SK-N-SH (cell line): ENCODE data around the gene LSP1. TPM values are rescaled to one million over a fixed set of nuclear protein-coding genes. Genes with fewer than 3 reads are reported as not detected.
A peak's percentile ranks its signal among the peaks of the same experiment; 100 is the strongest.

Source experiments
- CTCF ChIA-PET: fragments of 300-600, 350-600 bp; formaldehyde crosslinking; extraction: SDS; loops from one replicate; lab custom pipeline; 2021; lab: Yijun Ruan, JAX
- POLR2A ChIA-PET: fragments of 350-600 bp; sonication (Branson Sonifier 250); formaldehyde crosslinking; extraction: SDS; loops from one replicate; lab custom pipeline; 2020; ENCODE audit warnings: antibody characterized with exemption, inconsistent platforms; lab: Yijun Ruan, JAX
- DNase-seq: peaks from one replicate; pipeline ENCODE4 v3.0.0; 2012
- H2AFZ ChIP-seq: fragments of 200-600 bp; sonication (generic); 2 replicates; pipeline ENCODE4 v1.8.1; 2016; ENCODE audit warnings: antibody characterized with exemption, mild to moderate bottlenecking, low read depth
- H3F3A ChIP-seq: fragments of 200-600 bp; sonication (generic); replicated peaks from 2 replicates; pipeline ENCODE3; 2016; ENCODE audit warnings: antibody characterized with exemption, mild to moderate bottlenecking; ENCODE audit not compliant: insufficient read depth
- H3K27ac ChIP-seq, 2 experiments: fragments of 200-500 bp in 1 of 2; fragments of 200-600 bp in 1 of 2; sonication (Bioruptor generic) in 1 of 2; sonication (generic), shearing (Covaris generic) in 1 of 2; 2 replicates each; pipeline versions ENCODE4 v1.5.1 to v1.6.1; 2014 to 2016; ENCODE audit warnings: low read depth in 2 of 2, inconsistent platforms in 1 of 2, low read length in 1 of 2, mild to moderate bottlenecking in 1 of 2, mixed read lengths in 1 of 2
- H3K27me3 ChIP-seq: fragments of 200-600 bp; sonication (generic), shearing (Covaris generic); 2 replicates; pipeline ENCODE4 v1.6.1; 2016; ENCODE audit warnings: mixed run types; ENCODE audit not compliant: insufficient read depth
- H3K36me3 ChIP-seq, 2 experiments: fragments of 200-500 bp in 1 of 2; fragments of 200-600 bp in 1 of 2; sonication (Bioruptor generic) in 1 of 2; sonication (generic) in 1 of 2; replicated peaks in 1 of 2; 2 replicates each; pipeline versions ENCODE3 to v1.5.1; 2014 to 2016; ENCODE audit warnings: low read length in 1 of 2, mild to moderate bottlenecking in 1 of 2; ENCODE audit not compliant: insufficient read depth in 2 of 2, control insufficient read depth in 1 of 2
- H3K4me1 ChIP-seq, 2 experiments: fragments of 200-500 bp in 1 of 2; fragments of 200-600 bp in 1 of 2; sonication (Bioruptor generic) in 1 of 2; sonication (generic), shearing (Covaris generic) in 1 of 2; 2 replicates each; pipeline versions ENCODE4 v1.5.1 to v1.6.1; 2014 to 2016; ENCODE audit warnings: low read depth in 1 of 2, low read length in 1 of 2, mixed run types in 1 of 2; ENCODE audit not compliant: insufficient read depth in 2 of 2, control insufficient read depth in 1 of 2
- H3K4me2 ChIP-seq: fragments of 200-600 bp; sonication (generic), shearing (Covaris generic); 2 replicates; pipeline ENCODE4 v1.6.1; 2017; ENCODE audit warnings: mixed run types
- H3K4me3 ChIP-seq, 2 experiments: fragments of 200-500 bp in 1 of 2; fragments of 200-600 bp in 1 of 2; sonication (Bioruptor generic) in 1 of 2; sonication (generic), shearing (Covaris generic) in 1 of 2; 2 replicates each; pipeline versions ENCODE4 v1.5.1 to v1.8.1; 2014 to 2016; ENCODE audit warnings: low read depth in 2 of 2, inconsistent platforms in 1 of 2, low read length in 1 of 2, mild to moderate bottlenecking in 1 of 2, mixed read lengths in 1 of 2, moderate library complexity in 1 of 2
- H3K79me2 ChIP-seq: fragments of 200-600 bp; sonication (generic); 2 replicates; pipeline ENCODE4 v1.8.1; 2017; ENCODE audit warnings: mild to moderate bottlenecking; ENCODE audit not compliant: insufficient read depth
- H3K9ac ChIP-seq: fragments of 200-600 bp; sonication (generic); 2 replicates; pipeline ENCODE4 v1.6.1; 2017; ENCODE audit warnings: mixed run types
- H3K9me2 ChIP-seq: fragments of 200-600 bp; sonication (generic); 2 replicates; pipeline ENCODE4 v1.6.1; 2017; ENCODE audit warnings: mixed run types
- H3K9me3 ChIP-seq: fragments of 200-600 bp; sonication (generic); 2 replicates; pipeline ENCODE4 v1.6.1; 2017; ENCODE audit warnings: mixed run types, mild to moderate bottlenecking, moderate library complexity
- H4K20me1 ChIP-seq: fragments of 200-600 bp; sonication (generic); 2 replicates; pipeline ENCODE4 v1.6.1; 2017; ENCODE audit warnings: mild to moderate bottlenecking, mixed run types; ENCODE audit not compliant: insufficient read depth
- CHD2 ChIP-seq: fragments of 150-350 bp; IDR thresholded peaks from 2 replicates; pipeline ENCODE4 v1.6.1; 2018; ENCODE audit warnings: low read length; ENCODE audit not compliant: partially characterized antibody
- CTCF ChIP-seq: fragments of 200-600 bp; sonication (generic); IDR thresholded peaks from 2 replicates; pipeline ENCODE4 v1.6.1; 2017; ENCODE audit warnings: antibody characterized with exemption, mild to moderate bottlenecking, moderate library complexity
- FOXJ3 ChIP-seq: sonication (generic); formaldehyde crosslinking; IDR thresholded peaks from 2 replicates; pipeline ENCODE4 v1.5.1; 2020; ENCODE audit warnings: mild to moderate bottlenecking, missing genetic modification reagents
- FOXM1 ChIP-seq: IDR thresholded peaks from 2 replicates; pipeline ENCODE4 v1.4.0; 2012; ENCODE audit warnings: low read depth, mild to moderate bottlenecking
- GABPA ChIP-seq: IDR thresholded peaks from 2 replicates; pipeline ENCODE4 v1.4.0; 2012; ENCODE audit warnings: low read depth, mild to moderate bottlenecking
- GATA2 ChIP-seq: sonication (generic); formaldehyde crosslinking; IDR thresholded peaks from 2 replicates; pipeline ENCODE4 v1.5.0; 2020; ENCODE audit warnings: mild to moderate bottlenecking, missing genetic modification reagents
- IRF3 ChIP-seq: fragments of 150-350 bp; IDR thresholded peaks from 2 replicates; pipeline ENCODE4 v1.6.1; 2016; ENCODE audit warnings: mild to moderate bottlenecking, low read depth, low read length
- MEF2A ChIP-seq: IDR thresholded peaks from 2 replicates; pipeline ENCODE4 v1.4.0; 2012; ENCODE audit warnings: low read depth, borderline replicate concordance
- POLR2AphosphoS5 ChIP-seq: IDR thresholded peaks from 2 replicates; pipeline ENCODE4 v1.6.1; 2012; ENCODE audit warnings: low read depth, low read length
- RCOR1 ChIP-seq: fragments of 150-350 bp; IDR thresholded peaks from 2 replicates; pipeline ENCODE4 v1.6.1; 2017; ENCODE audit warnings: antibody characterized with exemption, low read length
- YY1 ChIP-seq: IDR thresholded peaks from 2 replicates; pipeline ENCODE4 v1.4.0; 2012; ENCODE audit warnings: low read depth, mild to moderate bottlenecking
- WGBS: methylation state at CpG from one replicate; pipeline ENCODE4 v1.1.6; 2017; ENCODE audit warnings: low lambda C conversion rate; 5-methylcytosine and 5-hydroxymethylcytosine counted together
- polyA plus RNA-seq, 3 experiments: library from polyadenylated mRNA; depleted of rRNA; stranded (reverse); fragments of >200 nt; gene quantifications; 2 replicates each; pipeline ENCODE4 v1.2.3, GENCODE V29; 2012

The LSP1 gene
- polyA plus RNA-seq, 1 of the 3 experiments (the other 2 are of a cell fraction), result 0.38 TPM

GRCh38 chr11:1928470-1928890, 75.6 kb downstream of the LSP1 start (continued):
- TF ChIP-seq CTCF, result no peak
- TF ChIP-seq GABPA, result no peak
- no peak for TF ChIP-seq POLR2AphosphoS5

- H3K4me1 ChIP-seq, result peaks cover 0 to 7% of the 10 kb centered on the region in 2 experiments; a peak in 1 of 4 replicates
- H3K79me2 ChIP-seq, result no peaks in the 10 kb centered on the region
- H3K4me3 ChIP-seq, result no peak overlapping the region
- POLR2A ChIA-PET, result no interaction called here
- H3K9ac ChIP-seq, result no peak overlapping the region
- no peak for TF ChIP-seq YY1
- TF ChIP-seq FOXJ3, result no peak
- no peak for TF ChIP-seq GABPA
- TF ChIP-seq FOXM1, result no peak
- H4K20me1 ChIP-seq, result no peaks in the 10 kb centered on the region
- H3K9me3 ChIP-seq, result no peaks in the 10 kb centered on the region
- no peak overlapping the region for H3K4me2 ChIP-seq
- no peak overlapping the region for H2AFZ ChIP-seq
- no peaks in the 10 kb centered on the region for H3K27me3 ChIP-seq
- DNase-seq, result peak; percentile 29
- H3K9me2 ChIP-seq, result no peaks in the 10 kb centered on the region
- 89% methylated on average over 17 of the region's 35 CpGs for WGBS
- H3F3A ChIP-seq, result no peaks in the 10 kb centered on the region
- H3K27ac ChIP-seq, result no peak overlapping the region
- CTCF ChIA-PET, result interaction anchor here (0.7 to 1.0 kb wide), 3 partner anchors 47 to 235 kb away, joined by 3 to 4 read pairs (median 3); no protein-coding TSS in a partner anchor
- H3K36me3 ChIP-seq, result no peaks in the 10 kb centered on the region
Measured at GRCh38 chr11:1928891-1929541, 76.1 kb downstream of the LSP1 start.

GRCh38 chr11:1929621-1930461, 77.0 kb downstream of the LSP1 start:
- no peak for DNase-seq
- H3F3A ChIP-seq, result no peaks in the 10 kb centered on the region
- no peaks in the 10 kb centered on the region for H4K20me1 ChIP-seq
- H3K27me3 ChIP-seq, result no peaks in the 10 kb centered on the region
- no peaks in the 10 kb centered on the region for H3K79me2 ChIP-seq
- no peak overlapping the region for H3K9ac ChIP-seq
- no peaks in the 10 kb centered on the region for H3K9me2 ChIP-seq
- no peaks in the 10 kb centered on the region for H3K36me3 ChIP-seq
- no peak overlapping the region for H2AFZ ChIP-seq
- TF ChIP-seq GABPA, result no peak
- no peak for TF ChIP-seq CHD2
- TF ChIP-seq GATA2 (CRISPR knock-in tag), result no peak
- no peak for TF ChIP-seq IRF3
- TF ChIP-seq RCOR1, result no peak
- TF ChIP-seq MEF2A, result no peak
- no peak overlapping the region for H3K4me3 ChIP-seq
- no peak overlapping the region for H3K27ac ChIP-seq
- H3K4me2 ChIP-seq, result no peak overlapping the region
- WGBS, result 72% methylated on average over 18 of the region's 25 CpGs
- ChIA-PET POLR2A (no interaction called here), CTCF (interaction anchor here (1.0 kb wide), 1 partner anchor 236 kb away, joined by 4 read pairs; no protein-coding TSS in a partner anchor)
- H3K9me3 ChIP-seq, result no peaks in the 10 kb centered on the region
- H3K4me1 ChIP-seq, result peaks cover 0 to 7% of the 10 kb centered on the region in 2 experiments; a peak in 1 of 4 replicates
